Upper lobe of left lung (tissue), 4 donors: ENCODE measurements around the gene WNT5B.
"Not testable (repeated sequence)": the region's sequence is repeated elsewhere in the genome, so short reads cannot be mapped to it uniquely, and the experiment has no call there.

Experiments
- CTCF ChIP-seq, 6 experiments: fragments of 450-650 bp in 4 of 6; fragments of 200-600 bp in 2 of 6; sonication (generic) in 2 of 6; IDR thresholded peaks; one replicate each; pipeline ENCODE4 v1.5.1; 2016 to 2019; ENCODE audit warnings: antibody characterized with exemption in 6 of 6
- EP300 ChIP-seq, 4 donors: sonication (generic); formaldehyde crosslinking; IDR thresholded peaks; one replicate each; pipeline ENCODE4 v1.5.1; 2017; ENCODE audit warnings: antibody characterized with exemption in 4 of 4, control low read depth in 2 of 4
- POLR2A ChIP-seq, 4 donors: fragments of 450-650 bp; IDR thresholded peaks; one replicate each; pipeline ENCODE4 v1.5.1; 2016 to 2017; ENCODE audit warnings: antibody characterized with exemption in 4 of 4, mild to moderate bottlenecking in 2 of 4
- POLR2AphosphoS5 ChIP-seq, 2 donors: sonication (generic); formaldehyde crosslinking; IDR thresholded peaks; one replicate each; pipeline ENCODE4 v1.5.1; 2017; ENCODE audit warnings: antibody characterized with exemption in 2 of 2

DNA sequence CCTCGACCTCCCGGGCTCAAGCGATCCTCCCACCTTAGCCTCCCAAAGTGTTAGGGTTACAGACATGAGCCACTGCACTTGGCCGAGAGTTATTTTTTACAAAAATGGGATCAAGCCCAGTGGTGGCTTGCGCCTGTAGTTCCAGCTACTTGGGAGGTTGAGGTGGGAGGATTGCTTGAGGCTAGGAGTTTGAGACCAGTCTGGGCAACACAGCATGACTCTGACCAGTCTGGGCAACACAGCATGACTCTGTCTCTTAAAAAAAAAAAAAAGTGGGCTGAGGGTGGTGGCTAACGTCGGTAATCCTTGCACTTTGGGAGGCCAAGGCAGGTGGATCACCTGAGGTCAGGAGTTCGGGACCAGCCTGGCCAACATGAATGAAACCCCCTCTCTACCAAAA, 66.1 kb downstream of the WNT5B start:
- TF ChIP-seq CTCF, POLR2A, EP300, POLR2AphosphoS5 (IDR thresholded peaks at IDR 0.05): not testable (repeated sequence)
